AML-193 (cell line): ENCODE data around the gene ISL1.

ENCODE experiments used
- DNase-seq, 2 experiments: peaks; one replicate each; lab custom pipeline; 2025; lab: John Stamatoyannopoulos, UW

Gene ISL1

DNA sequence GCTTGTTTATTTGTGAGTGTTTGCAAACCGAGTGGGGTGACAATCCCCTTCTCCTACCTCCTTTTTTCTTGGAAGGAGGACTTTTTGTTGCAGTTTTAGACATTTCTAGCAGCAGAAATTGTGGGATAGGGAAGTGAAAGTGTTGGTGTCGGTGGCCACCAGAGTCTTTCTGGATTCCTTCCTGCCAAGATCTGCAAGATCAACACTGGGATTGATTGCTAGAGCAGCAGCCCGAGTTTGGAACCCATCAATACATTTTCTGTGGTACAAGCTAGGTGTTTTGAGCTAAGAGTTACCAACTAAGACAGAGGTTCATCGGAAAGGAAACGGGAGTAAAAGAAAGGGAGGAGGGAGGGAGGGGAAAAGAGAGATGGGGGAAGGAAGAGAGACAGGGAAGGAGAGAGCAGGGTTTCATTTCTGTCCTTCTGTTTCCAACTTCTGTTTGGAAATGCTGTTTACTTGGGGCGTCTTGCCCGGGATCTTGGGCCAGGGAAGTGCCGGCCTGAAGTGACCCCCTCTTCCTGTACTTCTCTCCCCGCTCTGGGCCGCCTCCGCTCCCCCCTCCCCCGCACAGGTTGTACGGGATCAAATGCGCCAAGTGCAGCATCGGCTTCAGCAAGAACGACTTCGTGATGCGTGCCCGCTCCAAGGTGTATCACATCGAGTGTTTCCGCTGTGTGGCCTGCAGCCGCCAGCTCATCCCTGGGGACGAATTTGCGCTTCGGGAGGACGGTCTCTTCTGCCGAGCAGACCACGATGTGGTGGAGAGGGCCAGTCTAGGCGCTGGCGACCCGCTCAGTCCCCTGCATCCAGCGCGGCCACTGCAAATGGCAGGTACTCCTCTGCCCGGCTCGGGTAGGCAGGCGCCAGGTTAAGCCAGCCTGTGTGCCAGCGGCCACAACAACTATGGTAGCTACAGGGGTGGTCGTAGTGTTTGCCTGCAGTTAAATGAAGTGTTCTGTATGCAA lies 4.0 kb downstream of the ISL1 start:
- no peak for DNase-seq

DNA sequence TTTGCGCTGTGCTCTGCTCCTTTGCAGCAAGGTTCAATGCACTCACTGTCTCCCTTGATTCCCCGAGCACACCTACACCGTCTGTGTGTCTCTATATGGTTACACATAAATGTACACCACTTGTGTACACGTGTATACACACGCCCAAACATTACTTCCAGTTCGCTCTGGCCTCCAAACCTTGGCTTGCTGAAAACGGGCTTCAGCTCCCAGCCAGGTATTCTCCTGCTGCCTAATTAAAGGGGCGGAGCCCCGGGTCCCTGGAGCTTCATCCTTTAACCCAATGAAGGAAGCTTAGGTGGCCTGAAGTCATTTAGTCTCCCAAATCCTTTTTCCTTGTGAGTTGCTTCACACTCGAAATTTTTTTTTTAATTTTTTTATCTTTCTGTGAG lies 4.6 kb downstream of the ISL1 start:
- no peak for DNase-seq

DNA sequence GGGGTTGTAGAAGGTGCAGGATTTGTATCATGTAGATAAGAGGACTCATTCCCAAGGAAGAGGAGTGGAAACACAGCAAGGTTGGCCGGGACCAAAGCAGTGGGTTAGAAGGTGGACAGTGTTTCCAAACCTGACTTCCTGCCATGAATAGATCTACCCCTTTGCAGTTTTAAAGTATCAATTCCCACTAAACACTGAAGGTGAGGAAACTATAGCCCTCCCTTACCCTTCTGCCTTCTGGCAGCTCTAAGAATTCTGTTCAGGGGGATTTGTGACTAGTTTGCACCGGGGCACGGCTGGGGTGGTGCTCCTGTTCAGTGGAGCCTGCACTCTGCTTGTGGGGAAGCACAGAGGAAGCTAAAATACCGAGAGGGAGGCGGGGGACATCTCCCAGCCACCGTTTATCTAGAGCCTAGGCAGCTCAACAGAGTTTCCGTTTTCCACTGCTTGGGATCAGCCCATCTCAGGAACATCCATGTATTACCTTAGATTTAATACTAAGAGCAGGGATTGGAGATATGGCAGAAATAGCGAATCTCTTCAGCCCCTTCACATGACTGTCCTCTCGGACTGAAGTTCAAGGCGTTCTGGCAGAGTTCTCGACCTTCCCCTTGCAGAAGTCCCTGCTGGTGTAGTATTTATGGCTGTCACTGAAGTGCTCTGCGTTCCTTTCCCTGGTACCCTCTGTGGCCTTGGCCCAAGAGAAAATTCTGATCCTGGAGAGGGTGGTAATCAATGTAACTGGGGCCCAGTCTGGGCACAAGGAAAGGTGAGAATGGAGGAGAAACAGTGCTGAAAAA lies 5.4 kb downstream of the ISL1 start:
- no peak for DNase-seq

DNA sequence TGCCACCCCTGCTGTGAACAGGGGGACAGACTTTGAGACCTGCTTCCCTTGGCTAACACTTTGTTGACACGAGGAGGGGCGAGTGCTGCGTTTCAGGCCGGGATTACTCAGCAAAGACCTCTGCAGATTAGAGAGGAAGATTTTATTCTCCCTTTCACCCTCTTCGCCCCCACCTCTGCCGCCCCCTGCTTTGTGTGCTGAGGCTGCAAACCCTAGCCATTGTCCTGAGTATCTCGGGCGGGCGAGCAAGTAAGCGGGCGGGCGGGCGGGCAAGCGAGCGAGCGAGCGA lies 6.0 kb downstream of the ISL1 start:
- DNase-seq, result no peak

DNA sequence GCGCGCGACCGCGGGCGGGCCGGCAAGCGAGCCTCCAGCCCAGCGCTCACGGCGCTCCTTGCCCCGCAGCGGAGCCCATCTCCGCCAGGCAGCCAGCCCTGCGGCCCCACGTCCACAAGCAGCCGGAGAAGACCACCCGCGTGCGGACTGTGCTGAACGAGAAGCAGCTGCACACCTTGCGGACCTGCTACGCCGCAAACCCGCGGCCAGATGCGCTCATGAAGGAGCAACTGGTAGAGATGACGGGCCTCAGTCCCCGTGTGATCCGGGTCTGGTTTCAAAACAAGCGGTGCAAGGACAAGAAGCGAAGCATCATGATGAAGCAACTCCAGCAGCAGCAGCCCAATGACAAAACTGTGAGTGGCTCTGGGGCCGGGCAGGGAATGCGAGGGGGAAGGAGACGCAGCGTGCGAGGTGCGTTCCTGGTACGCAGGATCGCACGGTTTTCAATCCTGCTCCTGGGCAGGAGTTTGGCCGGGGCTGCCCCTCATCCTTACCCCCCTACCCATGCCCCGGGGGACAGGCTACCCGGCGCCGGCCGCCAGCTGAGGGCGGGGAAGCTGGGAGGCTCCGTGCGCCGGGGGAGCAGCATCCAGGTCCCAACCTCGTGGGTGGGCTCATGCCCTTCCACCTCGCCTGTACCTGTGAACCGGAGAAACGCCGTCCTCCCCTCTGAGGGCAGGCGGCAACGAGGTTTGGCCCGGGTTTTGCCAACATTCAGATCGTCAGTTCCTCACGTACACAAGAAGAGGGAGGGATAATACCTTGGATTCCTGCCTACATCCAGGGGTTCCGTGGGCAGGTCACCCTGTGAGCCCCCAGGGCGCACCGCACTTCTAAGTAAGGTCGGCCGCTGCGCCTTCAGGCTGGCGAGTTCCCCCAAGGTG lies 6.6 kb downstream of the ISL1 start:
- no peak for DNase-seq

DNA sequence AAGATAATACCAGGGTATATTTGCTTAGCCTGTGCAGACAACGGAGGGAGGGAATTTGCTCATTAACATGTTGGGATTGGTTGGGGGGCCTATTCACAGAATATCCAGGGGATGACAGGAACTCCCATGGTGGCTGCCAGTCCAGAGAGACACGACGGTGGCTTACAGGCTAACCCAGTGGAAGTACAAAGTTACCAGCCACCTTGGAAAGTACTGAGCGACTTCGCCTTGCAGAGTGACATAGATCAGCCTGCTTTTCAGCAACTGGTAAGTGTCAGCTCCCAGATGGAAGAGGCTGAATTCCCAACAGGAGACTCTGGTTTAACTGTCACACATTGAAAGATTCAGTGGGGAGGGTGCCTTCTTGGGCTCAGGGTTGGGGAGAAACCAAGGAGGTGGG lies 7.9 kb downstream of the ISL1 start:
- DNase-seq, result no peak

DNA sequence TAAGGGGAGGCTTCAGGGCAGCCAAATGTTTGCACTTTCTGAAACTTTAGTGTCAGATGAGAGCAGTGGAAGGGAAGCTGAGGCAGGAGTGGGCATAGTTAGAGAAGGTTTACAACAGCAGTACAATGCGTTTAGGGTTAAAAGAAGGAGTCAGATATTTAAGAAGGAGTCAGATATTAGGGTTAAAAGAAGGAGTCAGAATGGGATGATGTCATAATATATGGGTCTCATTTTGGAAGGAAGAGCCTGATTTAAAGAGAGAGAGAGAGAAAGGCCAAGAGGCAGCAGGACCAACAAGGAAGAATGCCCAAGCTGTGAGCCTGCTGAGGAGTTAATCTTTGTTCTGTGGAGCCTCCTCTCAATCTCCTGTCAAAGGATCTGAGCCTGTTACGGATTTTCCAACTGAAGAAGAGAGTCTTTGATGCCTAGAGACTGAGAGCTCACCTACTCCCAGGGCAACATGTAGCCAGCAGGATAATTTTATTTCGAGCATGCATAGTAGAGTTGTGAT lies 9.5 kb downstream of the ISL1 start:
- DNase-seq, result no peak

DNA sequence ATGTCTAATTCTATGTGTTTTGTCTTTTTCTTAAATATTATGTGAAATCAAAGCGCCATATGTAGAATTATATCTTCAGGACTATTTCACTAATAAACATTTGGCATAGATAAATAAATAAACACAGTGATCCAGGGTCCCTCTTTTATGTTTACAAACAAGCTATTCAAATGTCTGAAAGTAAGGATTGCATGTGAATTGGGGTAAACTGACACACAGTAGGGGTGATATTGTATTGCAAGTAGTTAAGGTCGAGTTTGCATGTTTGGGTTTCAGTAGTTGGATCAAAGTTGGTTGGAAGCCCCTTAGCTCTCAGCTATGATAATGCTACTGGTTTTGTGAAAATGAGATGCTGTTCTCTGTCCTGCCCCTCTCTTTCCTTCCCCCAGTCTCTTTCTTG lies 11.4 kb downstream of the ISL1 start:
- DNase-seq, result no peak

DNA sequence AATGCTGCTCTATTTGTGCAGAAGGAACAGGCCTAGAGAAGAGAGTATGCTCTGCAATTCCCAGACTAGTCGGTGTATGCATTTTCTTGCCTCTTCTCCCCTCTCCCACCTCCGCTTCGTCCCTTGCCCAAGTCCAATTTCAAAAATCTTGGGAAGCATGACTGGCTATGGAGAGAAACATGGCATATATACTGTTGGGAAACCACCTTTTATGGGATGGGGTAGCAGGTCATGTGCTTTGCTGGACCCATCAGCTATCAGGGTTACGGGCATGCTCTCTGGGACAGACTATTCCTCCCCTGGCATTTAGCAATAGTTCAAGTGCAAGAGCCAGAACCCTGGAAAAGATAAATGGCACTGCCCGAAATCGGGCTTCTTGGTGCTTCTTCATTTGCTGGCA lies 12.0 kb downstream of the ISL1 start:
- DNase-seq, result no peak

DNA sequence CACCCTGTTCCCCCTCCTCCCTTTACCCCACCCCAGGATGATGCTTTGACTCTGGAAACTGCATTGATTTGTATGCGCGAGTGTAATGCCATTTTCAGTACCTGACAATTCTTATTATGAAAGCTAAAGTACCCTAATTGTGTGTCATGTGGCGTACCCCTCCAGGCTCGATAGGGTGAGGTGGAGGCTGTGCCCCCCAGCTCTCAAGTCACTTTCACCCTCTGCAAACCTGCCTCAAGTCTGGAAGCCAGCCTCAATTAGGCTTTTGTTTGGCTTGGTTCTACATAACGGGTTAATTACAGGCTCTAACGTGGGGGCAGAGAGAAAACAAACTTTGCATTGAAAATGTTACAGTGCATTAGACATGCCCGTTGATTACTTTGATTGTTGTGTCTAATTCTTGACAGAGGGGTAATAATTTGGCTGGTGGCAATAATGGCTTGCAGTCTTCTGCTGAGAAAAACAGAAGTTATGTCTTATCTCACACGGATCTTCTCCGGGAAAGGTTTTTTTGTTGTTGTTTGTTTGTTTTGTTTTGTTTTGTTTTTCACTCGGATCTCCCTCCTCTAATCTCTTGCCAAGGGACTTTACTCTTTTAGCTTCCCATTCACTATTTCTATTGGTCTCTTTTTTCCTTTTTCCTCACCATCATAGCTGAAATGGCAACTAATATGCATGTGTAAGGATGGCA lies 12.6 kb downstream of the ISL1 start:
- DNase-seq, result no peak

DNA sequence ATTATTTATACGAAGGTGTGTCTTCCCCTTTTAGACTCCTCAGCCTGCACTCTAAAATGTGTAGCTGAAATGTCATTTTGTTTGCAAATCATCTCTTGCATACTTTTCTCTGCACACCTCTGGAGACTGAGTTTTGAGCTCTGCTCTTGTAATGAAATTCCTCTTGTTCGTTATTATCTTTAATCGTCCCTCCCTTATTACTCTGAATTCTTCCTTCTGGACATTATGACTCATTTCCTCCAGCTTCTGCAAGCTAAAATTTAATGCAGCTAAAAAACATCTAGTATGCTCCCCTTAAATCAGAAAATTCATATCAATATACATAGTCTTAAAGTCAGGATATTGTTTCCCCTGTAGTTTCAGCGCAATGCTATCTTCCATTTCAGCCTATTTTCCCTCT lies 13.5 kb downstream of the ISL1 start:
- DNase-seq, result no peak

DNA sequence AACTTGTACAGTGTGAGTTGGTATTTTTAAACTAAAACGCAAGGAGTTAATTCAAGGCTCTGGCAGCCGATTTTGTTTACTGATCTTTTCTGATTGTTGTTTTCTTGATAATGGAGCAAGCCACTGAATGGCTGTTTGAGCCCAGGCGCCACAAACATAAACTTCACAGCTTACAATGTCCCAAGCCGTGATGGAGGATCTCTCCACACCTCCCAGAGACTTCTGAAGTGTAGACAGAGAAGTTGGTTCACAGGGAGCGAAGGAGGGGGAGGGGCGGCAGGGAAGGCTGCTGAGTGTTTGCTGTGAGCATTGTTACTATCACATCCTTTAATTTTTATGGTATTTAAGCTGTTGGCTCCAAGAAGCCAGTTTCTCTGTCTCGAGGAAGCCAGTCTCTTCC lies 14.7 kb downstream of the ISL1 start:
- DNase-seq, result no peak

DNA sequence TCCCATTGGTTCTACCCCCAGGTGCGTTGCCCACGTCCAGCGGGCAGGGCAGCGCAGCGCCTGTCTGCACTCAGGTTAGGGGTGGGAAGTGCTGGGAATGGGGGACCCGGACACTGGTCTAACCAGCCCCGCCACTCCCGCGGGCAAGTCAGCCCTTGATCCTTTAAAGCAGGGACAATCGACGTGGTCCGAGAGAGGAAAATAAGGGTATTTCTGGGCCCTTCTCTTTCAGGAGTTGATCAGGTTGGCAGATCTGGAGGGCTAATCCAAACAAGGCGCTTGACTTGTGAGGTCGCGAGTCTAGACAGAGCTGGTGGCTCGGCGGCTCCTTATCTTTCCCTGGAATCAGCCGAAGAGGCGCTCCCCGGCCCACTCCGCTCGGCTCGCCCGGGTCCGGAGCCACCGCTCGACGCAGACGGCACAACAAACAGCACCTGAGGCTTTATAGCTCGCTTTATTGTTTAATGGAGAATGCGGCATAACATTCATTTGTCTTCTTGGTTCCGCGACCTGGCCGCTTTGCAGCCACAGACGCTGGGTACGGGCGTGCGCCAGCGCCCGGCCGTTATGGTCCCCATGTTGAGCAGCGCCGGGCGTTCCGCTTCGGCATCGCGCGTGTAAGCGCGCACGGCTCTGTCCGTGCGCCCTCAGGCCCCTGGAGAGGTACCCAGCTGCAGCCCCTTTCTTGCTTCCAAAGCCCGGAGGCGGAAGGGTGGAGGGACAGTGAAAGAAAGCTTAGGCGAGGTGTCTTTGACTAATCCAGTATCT lies 15.8 kb downstream of the ISL1 start:
- DNase-seq, result no peak

DNA sequence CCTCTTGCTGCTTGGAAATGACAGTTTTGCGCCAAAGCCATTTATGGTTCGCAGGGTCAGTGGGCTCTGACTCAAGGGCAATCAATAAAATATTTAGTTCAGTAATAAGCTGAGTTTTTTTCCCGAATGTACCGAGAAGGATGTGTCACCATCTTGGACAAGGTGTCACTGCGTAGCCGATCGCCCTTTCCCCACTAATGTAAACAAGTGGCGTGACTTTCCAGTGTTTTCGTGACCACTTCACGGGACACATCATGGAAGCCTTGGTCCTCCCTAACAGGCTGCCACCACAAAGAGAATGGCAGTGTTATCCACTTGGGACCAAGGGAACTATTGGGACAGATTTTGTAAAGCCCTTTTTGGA lies 16.4 kb downstream of the ISL1 start:
- no peak for DNase-seq

DNA sequence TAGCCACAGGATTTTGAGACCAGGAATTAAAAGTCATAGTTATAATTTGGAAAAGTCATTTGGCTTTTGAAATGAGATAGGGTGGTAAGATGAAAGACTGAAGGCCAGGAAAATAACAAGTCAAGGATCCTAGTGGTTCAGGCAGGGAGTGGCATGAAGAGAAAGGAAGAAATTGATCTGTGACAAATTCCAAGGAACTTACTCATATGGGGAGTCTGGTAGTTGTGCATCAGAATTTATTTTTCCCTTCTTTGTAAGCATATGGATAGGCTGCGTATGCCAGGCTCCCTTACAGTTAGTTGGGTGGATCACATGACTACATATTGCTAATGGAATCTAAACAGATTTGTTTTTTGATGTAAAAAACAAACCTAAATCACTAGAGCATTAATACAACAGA lies 21.0 kb downstream of the ISL1 start:
- no peak for DNase-seq

DNA sequence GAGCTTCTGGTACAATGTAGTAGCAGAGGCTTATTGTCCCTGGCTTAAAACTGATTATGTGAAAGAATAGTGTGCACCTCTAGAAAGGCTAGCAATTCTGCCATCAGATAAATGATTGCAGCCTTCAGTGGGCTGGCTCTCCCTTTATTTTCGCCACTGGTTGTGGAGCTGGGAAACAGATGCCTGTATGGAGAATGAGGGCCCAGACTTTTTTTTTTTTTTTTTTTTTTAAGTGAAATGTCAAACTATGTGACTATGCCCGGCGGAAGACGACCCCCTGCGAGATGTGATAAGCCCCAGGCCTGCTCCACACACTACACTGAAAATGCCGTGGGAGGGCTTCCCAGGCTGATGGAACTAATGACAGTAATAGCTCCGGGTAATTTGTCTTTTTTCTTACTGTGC lies 28.7 kb downstream of the ISL1 start:
- no peak for DNase-seq

DNA sequence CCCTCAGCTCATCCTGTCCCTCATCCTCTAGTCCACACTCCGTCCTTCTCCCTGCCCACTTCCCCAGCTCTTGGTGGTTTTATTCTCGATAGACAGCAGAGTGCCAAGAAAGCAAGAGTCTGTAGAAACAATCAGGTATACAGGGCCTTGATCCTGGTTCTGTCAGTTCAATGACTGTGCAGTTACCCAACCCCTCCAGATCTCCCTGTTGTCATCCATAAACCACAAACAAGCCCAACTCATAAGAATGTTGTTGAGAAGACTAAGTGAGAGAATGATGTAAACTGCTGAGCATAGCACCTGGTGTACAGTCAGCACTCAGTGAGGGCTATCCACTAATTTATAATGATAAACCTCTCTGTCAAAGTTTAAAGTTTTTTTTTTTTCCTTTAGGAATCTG lies 31.3 kb downstream of the ISL1 start:
- no peak for DNase-seq

DNA sequence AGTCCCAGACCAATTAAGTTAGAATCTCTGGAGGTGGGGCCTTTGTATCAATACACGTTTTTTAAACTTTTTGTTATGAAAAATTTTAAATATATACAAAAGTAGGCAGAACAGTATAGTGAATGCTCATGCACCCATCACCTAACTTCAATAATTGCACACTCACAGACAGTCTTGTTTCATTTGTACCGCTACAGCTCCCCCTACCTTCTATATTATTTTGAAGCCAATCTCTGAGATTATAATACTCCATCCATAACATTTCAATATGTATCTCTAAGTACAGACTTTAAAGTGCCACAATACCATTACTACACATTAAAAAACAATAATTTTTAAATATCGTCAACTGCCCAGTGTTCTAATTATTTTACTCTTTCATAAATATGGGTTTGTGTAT lies 32.9 kb downstream of the ISL1 start:
- DNase-seq, result no peak

DNA sequence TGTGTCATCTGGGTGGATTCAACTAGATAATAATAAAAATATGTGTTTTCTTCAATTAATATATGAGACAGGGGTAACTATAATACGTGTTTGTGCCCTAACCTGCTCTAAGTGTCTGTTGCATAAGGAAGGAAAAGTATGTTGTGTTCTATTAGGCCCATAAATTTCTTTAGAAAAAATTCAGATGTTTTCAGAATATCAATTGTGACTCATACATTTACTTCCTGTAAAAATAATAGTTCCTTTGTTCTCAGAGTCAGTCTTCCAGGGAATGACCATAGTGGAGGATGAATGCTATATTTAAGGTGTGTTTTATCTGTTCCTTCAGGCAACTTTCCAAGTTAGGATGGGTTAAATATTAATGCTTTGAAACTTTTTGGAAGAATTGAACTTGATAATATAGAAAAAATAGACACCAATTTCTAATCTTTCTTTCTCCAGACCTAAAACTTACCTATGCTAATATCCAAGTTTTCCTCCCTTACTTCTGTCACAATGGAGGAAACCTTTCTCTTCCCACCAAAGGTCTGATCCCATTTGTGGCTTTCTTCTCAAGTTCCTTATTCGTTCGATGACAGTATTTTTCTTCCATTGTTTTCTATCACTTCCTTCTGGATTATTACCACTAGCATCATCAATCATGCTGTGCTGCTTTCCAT lies 49.9 kb downstream of the ISL1 start:
- DNase-seq, result no peak

DNA sequence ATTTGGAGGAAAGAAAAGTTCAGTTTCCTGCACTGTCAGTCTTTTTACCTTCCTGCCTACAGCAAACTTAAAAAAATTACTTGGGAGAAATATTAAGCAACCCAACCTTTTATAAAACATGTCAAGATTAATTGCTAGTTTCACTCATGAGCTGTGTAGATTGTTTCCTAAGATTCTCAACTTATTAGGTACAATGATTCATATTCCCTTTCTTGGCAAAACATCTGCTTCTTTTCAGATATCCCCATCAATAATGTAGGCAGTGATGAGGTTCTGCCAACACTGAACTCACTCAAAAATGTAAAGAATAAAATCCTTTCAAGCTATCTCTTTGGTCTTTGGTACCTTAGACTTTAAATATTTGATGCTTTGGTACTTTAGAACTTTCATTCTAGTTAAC lies 56.0 kb downstream of the ISL1 start:
- no peak for DNase-seq
